Stimulated activated CD4-positive, alpha-beta T cell treated with anti-CD3 and anti-CD28 coated beads, Interleukin-4, amount 100 ng/mL, for 24 hours (primary cell): ENCODE measurements around the gene A1BG.
A peak's percentile ranks its signal among the peaks of the same experiment; 100 is the strongest.
"Not testable (repeated sequence)": the region's sequence is repeated elsewhere in the genome, so short reads cannot be mapped to it uniquely, and the experiment has no call there.

Experiments
- DNase-seq: peaks from one replicate; pipeline ENCODE4 v3.0.0-alpha.2; 2020

The A1BG gene

DNA sequence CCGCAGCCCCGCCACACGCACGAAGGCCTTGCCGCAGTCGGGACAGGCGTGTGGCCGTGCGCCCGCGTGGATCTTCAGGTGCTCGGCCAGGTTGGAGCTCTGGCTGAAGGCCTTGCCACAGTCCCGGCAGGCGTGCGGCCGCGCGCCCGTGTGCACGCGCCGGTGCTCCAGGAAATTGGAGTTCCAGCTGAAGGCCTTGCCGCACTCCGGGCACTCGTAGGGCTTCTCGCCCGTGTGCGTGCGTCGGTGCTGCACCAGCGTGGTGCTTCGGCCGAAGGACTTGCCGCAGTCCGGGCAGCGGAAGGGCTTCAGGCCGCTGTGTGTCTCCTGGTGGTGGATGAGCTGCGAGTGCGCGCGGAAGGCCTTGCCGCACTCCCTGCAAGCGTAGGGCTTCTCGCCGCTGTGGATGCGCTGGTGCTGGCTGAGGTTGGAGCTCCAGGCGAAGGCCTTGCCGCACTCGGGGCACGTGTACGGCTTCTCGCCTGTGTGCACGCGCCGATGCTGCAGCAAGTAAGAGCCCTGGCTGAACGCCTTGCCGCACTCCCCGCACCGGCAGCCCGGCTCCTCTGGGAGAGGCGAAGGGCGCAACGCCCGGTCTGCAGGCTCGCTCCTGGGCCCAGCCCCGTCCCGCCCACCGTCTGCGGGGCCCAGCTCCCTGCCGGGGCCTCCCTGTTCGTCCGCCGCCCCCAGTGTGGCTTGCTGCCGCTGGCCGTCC, 3.6 kb upstream of the A1BG start:
- no peak for DNase-seq

DNA sequence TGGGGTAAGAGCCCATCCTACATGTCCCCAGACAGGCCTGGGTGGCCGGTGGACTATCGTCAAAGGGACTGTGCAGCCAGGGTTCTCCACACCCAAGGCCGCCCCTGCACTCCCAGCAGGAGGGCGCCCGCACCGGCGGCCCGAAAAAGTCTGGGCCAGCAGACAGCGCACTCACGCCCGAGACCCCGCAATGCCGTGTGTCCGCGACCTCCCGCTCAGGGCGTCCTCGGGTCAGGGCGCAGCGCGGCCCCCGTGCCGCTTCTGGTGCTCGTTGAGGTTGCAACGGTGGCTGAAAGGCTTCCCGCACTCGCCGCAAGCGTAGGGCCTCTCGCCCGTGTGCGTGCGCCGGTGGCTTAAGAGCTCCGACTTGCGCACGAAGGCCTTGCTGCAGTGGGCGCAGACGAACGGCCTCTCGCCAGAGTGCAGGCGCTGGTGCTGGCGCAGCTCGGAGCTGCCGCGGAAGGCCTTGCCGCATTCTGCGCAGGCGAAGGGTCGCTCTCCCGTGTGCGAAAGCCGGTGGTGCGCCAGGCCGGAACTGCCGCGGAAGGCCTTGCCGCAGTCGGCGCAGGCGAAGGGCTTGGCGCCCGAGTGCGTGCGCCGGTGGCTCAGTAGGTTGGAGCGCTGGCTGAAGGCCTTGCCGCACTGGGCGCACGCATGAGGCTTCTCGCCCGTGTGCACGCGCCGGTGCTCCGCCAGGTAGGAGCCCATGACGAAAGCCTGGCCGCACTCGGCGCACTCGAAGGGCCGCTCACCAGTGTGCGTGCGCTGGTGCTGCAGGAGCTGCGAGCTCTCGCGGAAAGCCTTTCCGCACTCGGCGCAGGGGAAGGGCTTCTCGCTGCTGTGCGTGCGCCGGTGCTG, 2.8 kb upstream of the A1BG start:
- peak; percentile 25 for DNase-seq

DNA sequence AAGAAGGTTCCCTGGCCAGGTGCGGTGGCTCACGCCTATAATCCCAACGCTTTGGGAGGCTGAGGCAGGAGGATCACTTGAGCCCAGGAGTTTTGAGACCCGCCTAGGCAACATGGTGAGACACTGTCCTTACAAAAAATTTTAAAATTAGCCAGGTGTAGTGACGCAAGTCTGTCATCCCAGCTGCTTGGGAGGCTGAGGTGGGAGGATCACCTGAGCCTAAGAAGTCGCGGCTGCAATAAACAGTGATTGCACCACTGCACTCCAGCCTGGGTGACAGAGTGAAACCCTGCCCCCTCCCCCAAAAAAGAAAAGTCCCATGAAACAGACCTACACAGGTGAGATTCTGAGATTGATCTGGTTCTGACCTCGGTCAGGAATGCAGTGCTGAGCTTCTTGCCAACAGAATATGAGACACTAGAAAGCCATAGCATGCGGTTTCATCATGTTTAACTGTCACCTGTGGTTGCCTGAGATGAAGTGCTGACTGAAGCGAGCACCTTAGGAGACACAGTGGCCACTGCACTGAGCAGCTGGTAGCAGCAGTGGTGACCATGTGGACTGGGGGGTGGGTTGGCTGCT, 2.0 kb upstream of the A1BG start:
- no peak for DNase-seq

DNA sequence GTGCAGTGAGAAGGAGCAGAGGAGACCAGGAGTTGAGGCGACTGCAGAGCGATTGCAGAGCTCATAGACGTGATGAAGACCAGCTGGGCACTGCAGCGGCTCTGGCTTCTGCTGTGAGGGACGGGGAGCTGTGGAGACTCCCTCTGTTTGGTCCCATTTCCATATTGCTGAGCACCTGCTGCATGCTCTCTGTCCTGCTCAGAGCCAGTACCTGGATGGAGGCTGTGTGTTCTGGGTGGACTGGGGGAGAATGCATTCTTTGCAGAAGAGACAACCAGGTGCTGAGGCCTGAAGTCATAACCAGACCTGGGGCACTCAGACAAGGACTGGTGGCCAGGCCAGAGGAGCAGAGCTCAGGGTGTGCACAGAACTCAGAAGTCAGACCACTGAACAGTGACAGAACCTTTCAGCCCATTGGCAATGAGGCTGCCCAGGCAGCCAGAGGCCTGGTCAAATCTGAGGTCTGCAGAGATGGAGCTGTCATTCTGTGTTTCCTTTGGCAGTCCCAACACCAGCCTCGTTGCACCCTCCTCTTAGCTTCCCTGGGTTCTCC, 1.3 kb upstream of the A1BG start:
- no peak for DNase-seq

DNA sequence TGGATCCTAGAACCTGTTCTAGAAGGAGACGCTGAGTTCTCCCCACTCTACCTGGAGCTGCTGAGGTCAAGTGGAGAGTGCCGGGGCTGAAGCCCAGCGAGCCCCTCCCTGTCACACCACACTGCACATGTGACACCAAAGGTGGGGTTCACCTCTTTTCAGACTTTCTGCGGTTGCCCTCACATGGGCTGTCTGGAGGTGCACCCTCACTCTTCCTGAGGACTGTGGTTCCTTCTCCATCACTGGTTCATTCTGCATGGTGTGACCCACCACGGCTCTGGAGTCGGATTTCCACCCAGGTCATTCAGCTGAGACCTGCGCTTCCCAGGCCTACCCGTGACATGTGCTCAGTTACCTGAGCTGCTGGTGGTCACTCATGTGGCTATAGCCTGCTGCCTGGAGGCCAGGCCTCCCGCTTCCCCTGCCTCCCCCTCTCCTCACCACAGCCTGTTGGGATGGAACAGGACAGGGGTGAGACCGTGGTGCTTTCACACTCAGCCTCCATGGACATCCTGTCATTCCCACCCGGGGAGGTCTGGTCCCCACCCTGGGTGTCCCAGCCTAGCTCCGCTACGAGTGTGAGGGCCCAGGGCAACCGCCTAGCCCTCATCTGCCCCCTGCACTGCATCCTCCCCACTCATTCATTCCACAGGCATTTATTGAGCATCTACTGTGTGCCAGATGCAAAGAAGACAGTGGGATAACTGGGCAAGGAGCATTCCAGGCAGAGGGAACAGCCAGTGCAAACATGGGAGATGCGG, 605 bp upstream of the A1BG start:
- no peak for DNase-seq

DNA sequence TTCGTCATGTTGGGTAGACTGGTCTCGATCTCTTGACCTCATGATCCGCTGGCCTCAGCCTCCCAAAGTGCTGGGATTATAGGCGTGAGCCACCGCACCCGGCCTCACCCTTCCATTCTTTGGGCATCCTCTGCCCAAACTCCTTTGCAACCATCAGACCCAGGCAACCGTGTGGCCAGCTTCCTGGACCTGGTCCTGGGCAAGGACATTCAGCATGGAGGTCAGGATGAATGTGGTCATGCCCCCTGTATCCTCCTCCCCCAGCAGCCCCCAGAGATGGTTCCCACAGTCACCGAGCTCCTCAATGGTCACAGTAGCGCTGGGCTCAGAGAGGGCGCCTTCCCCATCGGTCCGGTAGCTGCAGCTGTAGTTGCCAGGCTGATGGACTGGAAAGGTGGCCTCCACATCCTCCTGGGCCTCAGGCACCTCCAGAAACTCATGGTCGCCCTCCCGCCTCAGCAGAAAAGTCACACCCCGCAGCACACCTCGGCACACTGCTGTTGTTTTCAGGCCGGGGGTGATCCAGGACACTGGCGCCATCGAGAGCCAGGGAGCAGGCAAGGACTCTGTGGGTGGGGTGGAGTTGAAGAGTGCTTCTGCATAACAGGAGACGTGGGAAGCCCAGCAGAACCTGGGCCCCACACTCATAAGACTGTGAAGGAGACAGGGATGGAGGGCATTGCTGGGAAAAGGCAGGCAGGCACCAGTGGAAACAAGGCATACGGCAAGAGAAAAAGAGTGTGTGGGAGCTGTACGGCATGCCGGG, 1.1 kb downstream of the A1BG start:
- no peak for DNase-seq

DNA sequence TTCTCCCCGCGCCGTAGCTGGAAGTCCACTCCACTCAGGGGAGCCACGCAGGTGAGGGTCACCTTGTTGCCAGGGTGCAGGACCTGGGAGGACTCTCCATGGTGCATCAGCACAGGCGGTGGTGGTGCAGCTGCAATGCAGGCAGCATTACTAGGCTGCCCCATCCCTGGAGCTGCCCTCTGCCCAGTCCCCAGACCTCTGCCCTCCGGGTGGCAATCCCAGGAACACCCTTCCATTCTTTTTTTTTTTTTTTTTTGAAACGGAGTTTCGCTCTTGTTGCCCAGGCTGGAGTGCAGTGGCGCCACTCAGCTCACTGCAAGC, 1.8 kb downstream of the A1BG start:
- DNase-seq = no peak

DNA sequence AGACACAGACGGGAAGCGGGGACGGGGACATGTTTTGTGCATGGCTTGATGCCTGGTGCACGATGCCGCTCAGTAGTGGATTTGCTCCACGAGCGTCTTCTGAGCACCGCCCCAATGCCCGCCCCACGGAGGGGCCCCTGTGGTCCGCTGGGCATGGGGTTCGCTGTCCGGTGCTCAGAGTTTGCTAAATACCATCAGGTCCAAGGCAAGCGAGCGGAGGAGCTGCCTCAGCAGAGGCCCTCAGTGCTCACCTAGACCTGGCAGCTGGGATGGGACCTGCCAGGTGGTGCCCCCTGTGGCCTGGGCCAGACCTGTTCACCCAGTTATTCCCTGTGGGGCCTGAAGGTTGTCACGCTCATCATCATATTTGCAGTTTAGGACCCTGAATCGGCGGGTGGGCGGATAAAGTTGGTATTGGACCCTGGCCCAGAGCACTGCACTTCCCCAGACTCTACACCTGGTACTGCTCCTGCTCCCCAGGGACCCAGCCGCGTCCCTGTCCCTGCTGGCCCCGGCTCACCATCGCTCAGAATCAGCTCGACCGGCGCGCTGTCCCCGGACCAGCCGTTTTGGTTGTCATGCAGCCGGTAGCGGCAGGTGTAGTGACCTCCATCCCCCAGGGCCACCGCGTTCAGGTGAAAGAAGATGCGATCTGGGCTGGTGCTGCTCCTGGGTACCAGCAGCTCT, 2.3 kb downstream of the A1BG start:
- no peak for DNase-seq

DNA sequence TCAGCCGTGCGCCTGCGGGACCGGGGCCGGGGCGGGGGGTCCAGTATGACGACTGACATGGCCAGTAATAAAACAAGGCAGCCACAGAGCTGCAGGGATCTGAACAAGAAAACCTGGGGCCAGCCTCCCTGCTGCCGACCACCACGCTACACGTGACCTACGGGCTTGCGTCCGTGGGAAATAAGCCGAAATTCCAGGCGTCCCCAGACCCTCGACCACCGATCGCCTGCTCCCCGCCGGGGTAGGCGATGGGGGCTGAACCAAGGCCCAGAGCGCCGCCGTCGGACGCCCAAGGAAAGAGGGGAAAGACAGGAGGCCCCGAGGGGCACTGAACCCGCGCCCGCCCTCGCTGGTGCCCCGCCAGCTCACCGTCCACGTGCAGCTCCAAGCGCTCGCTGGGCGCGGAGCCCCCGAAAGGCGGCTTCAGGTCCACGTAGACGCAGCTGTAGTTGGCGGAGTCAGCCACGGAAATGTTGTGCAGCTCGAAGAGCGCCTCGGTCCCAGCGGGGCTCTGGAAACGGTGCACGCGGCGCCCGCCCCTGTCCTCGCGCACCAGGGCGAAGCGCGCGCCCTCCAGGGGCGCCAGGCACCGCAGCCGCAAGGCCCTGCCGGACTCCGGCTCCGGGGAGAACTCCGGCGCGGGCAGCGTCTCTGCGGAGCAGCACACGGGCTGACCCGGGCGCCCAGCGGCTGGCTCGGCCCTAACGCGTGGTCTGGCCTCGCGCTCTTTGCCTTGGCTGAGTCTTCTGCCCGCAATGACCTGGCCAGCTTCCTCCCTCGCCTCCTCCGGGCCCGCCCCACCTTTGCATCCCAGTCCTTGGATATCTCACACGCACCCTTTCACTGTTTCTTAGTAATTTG, 3.1 kb downstream of the A1BG start:
- DNase-seq = no peak

DNA sequence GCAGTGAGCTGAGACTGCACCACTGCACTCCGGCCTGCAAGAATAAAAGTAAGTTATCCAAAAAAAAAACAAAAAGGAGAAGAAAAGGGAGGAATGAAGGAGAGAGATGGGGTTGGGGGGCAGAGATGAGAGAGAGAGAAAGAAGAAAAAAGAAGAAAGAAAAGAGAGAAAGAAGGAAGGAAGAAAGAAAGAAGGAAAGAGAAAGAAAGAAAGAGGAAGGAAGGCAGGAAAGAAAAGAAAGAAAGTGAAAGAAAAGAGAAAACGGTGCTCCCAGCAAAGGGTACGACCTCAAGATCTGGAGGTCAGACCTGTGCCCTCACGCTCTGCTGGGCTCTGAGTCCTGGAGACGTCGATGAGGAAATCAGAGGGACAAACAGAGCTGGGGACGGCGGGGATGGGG, 3.7 kb downstream of the A1BG start:
- no peak for DNase-seq

DNA sequence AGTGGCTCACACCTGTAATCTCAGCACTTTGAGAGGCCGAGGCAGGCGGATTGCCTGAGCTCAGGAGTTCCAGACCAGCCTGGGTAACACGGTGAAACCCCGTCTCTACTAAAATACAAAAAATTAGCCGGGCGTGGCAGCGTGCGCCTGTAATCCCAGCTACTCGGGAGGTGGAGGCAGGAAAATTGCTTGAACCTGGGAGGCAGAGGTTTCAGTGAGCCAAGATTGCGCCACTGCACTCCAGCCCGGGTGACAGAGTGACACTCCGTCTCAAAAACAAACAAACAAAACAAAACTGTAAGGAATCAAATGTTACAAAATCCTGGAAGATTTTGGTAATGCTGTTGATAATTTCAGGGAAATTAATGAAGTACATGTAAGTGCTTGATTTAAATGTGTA, 5.2 kb downstream of the A1BG start:
- not testable (repeated sequence) for DNase-seq

DNA sequence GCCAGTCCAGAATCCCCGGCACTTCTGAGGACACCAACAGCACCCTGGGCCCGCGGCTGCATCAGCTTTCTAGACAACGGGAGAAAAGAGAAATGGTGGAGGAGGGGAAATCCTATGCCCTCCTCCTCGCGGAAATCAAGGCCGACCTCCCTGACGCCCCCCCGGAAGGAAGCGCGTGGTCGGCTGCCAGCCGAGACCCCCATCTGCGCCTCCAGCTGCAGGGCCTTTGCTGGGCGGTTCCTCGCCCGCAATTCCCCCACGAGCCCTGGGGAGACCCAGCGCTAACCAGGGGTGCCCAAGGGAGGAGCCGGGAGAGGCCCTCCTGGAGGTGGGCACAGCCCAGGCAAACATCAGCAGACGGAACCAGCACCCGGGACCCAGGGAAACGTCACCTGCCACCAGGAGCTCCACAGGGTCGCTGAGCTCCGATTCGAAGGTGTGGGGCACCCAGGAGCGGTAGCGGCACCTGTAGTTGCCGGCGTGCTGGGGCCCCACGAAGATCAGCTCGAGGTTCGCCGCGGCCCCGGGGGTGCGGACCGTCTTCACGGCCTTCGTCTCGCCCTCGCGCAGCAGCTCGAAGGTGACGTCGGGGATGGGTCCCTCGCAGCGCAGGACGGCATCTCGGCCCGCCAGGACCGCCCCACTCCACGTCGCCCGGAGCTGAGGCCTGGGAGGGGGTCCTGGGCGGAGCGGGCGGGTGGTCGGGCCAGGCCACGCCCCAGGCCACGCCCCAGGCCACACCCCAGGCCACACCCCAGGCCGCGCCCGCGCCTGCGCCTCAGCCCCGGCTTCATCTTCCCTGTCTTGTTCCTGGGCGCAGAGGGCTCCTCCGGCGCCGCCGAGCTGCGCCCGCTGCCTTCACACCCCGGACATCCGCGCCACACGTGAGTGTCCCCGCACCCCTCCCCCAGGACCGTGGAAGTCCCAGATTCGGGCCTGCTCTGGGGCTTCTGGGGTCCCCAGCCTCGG, 6.0 kb downstream of the A1BG start:
- peak; percentile 65 for DNase-seq

DNA sequence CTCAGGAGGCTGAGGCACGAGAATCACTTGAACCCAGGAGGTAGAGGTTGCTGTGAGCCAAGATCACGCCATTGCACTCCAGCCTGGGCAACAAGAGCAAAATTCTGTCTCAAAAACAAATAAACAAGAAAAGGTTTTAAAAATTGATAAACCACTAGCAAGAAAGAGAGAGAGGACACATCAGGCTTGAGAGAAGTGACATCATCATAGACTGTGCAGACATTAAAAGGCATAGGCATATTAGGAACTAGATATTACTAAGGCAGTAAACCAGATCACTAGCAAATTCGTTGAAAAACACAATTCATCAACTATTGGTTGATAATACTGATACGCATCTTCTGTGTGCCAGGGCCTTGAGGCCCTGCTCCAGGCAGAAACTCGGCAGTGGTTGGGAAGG, 7.7 kb downstream of the A1BG start:
- no peak for DNase-seq

DNA sequence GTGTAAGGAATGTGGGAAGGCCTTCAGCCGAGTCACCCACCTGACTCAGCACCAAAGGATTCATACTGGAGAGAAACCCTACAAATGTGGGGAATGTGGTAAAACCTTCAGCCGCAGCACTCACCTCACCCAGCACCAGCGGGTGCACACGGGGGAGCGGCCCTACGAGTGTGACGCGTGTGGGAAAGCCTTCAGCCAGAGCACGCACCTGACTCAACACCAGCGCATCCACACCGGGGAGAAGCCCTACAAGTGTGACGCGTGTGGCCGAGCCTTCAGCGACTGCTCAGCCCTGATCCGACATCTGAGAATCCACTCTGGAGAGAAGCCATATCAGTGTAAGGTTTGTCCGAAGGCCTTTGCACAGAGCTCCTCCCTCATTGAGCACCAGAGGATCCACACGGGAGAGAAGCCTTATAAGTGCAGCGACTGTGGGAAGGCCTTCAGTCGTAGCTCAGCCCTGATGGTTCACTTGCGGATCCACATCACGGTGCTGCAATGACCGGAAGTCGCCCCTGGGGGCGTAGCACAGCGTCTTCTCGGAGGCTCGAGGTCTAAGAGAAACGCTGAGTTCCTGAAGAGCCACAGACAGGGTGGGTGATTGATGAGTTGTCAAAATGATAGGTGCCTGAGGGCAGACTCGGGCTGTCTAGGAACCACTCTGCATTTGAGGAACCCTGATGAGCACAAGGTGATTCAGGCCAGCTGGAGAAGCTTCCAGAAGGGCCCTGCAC, 14.3 kb downstream of the A1BG start:
- no peak for DNase-seq

DNA sequence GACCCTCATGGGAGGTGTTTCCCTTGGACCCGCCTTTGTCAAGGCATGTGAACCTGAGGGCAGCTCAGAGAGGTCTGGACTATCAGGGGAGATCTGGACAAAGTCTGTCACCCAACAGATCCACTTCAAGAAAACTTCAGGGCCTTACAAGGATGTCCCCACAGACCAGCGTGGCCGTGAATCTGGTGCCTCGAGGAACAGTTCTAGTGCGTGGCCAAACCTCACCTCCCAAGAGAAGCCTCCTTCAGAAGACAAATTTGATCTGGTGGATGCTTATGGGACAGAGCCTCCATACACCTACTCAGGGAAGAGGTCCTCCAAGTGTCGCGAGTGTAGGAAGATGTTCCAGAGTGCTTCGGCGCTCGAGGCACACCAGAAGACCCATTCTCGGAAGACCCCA, 15.0 kb downstream of the A1BG start:
- no peak for DNase-seq

DNA sequence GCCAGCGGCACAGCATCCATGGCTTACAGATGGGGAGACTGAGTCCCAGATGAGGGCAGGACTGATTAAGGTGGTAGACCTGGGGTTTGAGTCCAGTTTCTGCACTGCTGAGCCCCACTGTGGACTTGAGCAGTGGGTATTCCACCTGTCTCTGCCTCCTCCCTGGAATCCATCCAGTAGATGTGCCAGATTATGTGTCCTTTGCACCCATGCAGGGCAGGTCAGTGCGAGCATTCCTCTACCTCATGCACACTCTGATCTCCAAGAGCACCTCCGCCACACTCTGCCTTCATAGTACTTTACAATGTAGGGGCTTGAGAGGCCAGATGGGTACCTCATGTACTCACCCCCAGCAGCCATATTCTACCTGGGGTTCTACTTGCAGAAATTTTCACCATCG, 16.5 kb downstream of the A1BG start:
- DNase-seq = no peak

DNA sequence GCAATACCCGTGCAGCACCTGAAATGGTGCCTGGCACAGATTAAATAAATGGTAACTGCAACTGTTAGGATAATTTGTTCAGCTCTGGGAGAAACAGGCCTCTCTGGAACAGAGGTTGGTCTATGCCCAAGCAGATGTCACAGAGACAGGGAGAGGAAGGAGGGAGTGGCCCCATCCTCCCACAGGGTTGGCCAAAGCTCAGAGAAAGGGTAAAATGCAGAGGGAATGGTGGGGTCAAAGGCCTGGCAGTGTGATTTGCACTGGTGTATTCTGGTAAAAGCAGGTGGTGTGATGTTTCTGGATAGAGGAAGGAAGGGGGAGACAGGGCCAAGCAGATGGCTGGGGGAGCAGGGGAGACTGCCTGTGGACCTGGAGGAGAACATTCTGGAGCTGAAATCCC, 17.1 kb downstream of the A1BG start:
- no peak for DNase-seq

DNA sequence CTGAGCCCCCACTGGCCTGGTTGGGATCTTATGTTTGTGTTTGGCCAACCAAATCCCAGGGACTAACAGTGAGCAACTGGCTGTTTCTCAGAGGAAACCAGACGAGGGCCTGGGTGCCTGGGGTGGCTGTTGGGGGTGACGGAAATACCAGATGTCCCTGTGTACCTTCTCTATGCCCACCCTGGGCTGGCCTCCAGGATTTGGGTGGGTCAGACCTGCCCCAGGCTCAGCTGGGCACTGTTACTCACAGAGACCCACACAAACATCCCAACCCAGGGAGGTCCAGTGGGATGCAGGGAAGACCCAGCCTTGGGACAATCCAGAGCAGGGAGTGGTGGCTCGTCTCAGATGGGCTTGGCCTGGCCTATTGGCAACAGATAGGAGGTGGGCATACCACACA, 17.7 kb downstream of the A1BG start:
- no peak for DNase-seq
